HG02610 (cell line): ENCODE results near the gene LMBR1.
"Not testable (repeated sequence)": the region's sequence is repeated elsewhere in the genome, so short reads cannot be mapped to it uniquely, and the experiment has no call there.

Source experiments
- ATAC-seq: cut with Tn5 transposase; IDR thresholded peaks from one replicate; pipeline ENCODE4 v1.9.1; 2021; ENCODE audit warnings: mild to moderate bottlenecking, moderate library complexity; ENCODE audit not compliant: unreplicated experiment

The LMBR1 gene

DNA sequence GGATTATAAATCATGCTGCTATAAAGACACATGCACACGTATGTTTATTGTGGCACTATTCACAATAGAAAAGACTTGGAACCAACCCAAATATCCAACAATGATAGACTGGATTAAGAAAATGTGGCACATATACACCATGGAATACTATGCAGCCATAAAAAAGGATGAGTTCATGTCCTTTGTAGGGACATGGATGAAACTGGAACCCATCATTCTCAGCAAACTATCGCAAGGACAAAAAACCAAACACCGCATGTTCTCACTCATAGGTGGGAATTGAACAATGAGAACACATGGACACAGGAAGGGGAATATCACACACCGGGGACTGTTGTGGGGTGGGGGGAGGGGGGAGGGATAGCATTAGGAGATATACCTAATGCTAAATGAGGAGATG, 89.3 kb downstream of the LMBR1 start:
- not testable (repeated sequence) for ATAC-seq

DNA sequence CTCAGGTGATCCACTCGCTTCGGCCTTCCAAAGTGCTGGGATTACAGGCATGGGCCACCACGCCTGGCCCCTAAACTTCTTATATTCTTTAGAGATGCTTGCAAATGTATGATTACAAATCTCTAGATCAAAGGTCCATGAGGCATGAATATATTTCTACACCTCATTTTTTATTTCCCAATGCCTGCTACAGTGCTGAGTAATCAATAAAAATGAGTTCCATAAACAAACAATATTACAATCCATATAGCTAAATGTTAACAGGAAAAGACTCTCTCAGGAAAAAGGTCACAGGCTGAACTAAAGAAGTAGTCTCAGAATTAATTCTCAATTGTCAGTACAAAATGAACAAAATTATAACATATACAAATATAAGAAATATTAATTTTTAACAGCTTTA, 90.8 kb downstream of the LMBR1 start:
- ATAC-seq, result no peak

DNA sequence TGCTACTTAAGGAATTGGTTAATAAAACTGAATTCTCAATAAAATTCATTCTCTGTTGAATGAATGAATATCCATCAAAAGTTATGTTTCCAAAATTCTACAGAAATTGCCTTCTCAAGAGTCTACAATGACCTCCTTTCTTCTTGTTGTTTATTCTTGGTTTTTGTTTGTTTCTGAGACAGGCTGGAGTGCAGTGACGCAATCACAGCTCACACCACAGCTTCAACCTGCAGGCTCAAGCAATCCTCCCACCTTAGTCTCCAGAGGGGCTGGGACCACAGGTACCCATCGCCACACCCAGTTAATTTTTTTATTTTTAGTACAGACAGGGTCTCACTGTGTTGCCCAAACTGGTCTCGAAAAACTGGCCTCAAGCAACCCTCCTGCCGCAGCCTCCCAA, 97.6 kb downstream of the LMBR1 start:
- no peak for ATAC-seq

DNA sequence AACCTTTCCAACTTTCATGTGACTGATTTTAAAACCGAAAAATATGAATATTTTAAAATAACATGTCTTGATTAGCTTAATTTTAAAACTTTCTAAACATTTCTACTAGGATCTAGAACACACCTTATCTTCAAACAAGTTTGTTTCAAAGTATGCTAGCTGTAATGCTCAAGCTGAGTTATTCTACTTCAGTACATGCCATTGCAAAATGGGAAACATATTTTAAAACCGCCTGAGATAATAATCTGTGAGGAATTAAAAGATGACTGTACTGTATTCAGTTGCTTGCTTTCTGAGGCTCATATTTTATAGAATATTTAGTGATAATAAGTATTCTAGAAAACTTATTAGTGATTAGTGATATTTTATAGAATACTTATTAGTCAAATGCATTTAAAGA, 99.6 kb downstream of the LMBR1 start:
- ATAC-seq, result no peak

DNA sequence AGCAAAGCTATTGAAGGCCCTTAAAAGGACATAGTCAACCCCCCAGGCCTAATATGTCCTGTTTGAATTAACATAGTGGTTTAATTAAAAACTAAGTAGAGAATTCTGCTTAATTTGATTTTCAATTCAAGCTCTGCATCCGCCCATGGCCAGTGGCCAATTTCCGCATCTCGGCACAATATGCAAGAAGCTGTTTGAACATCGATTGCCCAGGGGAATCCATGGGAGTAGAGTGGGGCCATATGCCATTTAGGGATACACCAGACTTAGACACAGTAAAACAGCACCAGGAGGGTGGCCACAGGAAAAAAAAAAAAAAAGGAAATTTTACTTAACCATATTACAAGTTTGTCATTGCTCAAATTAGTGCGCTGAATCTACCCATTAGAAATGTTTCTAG, 100.4 kb downstream of the LMBR1 start:
- ATAC-seq, result no peak

- ATAC-seq, result no peak
Observed at GRCh38 chr7:156791241-156791640, 101.7 kb downstream of the LMBR1 start.

DNA sequence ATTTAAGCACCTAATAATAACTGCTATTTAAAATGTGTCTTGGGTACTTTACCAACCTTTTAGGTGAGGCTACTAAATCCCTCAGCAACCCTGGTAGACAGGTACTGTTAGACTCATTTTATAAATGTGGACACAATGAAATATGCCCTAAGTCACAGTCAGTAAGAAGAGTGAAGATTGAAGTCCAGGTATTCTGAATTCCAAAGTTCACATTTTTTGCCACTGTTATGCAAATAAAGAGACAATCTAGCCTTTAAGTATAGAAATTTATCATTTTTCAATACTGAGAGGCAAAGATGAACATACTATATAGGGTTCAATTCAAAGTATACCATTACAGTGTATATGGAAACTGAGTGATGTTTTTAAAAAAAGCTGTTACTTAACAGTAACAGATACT, 102.7 kb downstream of the LMBR1 start:
- no peak for ATAC-seq

DNA sequence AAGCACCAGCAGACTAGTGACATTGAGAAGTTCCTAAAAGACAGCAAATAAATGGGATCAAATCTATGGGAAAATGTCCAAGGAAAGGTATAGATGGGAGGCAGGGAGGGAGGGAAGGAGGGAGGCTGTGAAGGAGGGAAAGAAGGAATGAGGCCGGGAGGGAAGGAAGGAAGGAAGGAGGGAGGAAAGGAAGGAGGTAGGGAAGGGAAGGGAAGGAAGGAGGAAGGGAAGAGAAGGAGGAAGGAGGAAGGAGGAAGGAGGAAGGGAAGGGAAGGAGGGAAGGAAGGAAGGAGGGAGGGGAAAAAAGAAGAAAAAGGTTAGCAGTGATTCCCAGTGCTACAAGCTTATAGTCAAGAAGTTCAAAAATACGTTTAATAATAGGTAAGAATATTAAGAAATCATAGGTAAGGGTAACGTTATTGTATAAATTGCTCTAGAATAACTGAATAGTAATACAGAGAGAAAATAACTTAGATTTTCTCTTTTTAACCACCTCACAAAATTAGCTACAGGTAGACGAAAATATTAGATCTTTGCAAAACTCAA, 106.9 kb downstream of the LMBR1 start:
- no peak for ATAC-seq

DNA sequence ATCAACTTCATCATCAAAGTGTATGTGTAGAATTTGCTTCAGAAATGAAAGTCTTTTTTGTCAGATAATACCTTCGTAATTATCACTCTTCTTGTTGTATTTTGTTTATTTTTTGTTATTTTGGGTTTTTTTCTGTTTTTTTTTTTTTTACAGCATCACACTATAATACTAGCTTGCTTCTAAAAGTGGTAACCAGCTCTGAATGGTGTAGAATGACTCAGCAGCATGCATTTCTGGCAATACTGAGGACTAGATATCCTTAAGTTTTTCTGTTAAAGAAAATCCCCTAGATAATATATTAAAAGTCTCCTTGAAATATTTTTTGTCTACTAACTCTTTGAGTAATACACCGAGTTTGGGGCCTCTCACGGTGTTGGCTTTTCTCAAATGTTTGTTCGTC, 109.1 kb downstream of the LMBR1 start:
- ATAC-seq, result no peak

- no peak for ATAC-seq
Observed at GRCh38 chr7:156781972-156782371, 111.0 kb downstream of the LMBR1 start.

GRCh38 chr7:156780724-156781455, 112.1 kb downstream of the LMBR1 start:
- peak; percentile 94 for ATAC-seq

DNA sequence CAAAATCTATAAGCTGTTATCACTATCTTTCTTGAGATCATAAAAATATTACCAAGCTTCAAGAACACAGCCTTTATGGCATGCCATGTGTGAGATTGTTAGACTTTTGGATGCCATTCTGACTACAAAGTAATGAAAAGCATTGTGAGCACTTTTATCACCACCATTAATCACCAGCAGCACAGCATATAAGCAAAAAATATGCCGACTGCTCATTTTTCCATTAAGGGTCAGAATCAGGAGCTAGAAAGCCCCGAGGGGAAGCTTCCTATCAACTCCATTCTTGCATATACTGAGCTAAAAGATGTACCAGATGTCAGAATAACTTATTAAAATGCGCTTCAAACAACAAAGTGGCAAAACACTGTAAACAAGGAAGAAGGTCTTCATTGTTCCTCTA, 114.3 kb downstream of the LMBR1 start:
- ATAC-seq, result no peak

DNA sequence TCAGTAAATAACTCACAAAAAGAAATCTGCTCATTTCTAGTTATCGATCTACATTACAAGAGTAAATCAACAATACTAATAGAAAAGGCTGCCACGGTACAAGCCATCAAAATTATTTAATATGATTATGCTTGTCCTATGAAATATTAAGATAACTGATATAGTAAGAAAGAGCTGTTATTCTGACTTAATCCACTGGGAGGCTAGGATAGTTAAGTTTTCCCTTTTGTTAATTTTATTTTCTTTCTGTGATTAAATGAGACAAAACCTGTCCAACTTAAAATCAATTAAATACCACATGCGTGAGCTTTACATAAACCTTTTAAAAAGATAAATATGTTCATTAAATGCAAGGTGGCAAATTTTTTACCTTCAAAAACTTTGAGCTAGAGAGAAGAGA, 114.8 kb downstream of the LMBR1 start:
- no peak for ATAC-seq

DNA sequence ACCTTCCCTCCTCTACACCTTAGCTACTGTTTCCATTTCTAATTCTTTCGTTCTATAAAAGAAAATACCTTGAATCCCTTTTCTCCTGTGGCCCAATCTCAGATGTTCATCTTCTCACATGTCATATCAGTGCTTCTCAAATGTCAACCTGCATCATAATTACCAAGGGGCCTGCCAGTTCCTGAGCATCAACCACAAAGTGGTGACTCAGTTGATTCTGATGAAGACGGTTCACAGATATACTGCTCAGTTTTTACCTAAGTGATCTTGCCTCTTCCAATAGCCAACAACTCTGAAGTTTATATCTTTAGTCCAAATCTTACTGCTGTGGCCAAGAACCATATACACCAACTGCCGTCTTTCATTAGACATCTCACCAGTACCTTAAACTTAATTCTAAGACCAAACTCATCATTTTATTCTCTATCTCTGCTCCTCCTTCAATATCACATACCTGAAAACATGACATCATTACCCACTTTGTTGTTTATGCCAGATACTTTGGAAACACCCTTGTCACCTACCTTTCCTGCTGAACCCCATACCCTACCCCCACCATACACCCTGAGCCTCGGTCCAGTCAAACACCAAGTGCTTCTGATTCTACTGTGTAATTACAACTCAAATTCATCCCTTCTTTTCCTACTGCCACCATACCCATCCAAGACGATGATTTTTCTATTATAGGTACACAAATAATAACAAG, 115.5 kb downstream of the LMBR1 start:
- ATAC-seq, result no peak

GRCh38 chr7:156776527-156776926, 116.5 kb downstream of the LMBR1 start:
- ATAC-seq, result no peak

GRCh38 chr7:156773966-156774365, 119.0 kb downstream of the LMBR1 start:
- peak; percentile 55 for ATAC-seq

- no peak for ATAC-seq
Observed at GRCh38 chr7:156772725-156773124, 120.3 kb downstream of the LMBR1 start.

DNA sequence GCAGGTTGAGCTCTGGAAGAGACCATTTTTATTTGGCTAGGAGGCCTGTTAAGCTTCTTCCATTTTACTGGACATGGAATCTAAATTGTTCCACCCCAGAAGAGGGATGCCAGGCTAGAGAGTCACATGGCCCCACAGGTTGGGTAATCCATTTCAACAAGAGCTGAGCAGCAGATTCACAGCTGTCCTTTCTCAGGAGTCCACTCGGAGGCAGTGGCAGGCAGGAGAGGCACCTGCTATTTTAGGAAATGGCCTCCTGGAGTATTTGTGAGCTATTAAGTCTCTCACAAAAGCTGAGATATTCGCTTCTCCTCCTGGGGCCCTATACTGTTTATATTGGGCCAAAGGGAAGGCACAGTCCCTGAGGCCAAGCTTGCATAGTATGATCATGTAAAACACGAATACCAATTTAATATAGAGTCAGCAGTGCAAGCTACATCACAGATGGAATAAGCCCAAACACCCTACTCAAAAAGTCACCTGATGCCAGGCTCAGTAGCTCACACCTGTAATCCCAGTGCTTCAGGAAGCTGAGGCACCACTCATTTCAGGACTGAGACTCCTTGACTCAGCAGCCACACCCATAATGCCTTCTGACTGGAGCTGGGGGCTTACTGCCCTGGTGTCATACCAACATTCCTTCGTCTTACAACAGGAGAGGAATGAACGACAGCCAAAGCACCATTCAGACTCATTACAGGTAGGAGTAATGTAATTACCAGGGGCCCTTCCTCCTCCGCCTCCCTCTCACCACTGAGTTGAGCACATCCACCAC, 124.1 kb downstream of the LMBR1 start:
- ATAC-seq, result no peak

- ATAC-seq, result no peak
Observed at GRCh38 chr7:156766666-156767065, 126.3 kb downstream of the LMBR1 start.

DNA sequence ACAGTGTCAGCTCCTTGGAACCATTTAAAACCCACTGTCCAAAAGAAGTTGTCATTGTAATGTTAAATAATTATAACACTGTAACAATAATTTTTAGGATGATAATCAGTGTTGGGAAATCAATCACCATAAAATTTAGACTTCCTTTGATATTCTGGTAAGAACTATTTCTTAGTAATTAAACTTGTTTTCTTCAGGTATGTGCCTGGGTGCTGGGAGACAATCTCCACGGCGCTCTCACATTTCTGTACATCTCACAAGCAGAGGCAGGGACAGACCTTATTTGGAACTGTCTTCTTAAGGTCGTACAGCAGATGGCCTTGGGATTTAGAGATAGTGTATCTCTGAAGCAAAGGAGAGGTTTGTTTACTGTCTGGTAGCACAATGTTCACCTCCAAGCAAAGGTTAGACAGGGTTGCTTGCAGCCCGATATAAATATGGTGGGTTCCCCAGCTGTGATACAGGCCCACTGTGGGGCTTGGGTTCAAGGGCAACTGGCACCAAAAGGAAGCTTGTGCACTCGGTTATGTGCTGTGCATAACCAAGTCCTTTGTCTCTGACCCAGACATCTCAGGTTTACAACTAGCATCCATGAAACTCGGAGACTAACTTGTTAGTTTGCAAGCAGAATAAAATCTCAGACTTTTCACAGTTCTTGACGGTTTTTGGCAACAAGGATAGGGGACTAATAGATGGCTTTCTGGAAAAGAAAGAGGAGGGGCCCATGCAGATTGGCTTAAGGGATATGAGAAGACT, 126.9 kb downstream of the LMBR1 start:
- ATAC-seq, result no peak

- ATAC-seq, result no peak
Observed at GRCh38 chr7:156764766-156765165, 128.2 kb downstream of the LMBR1 start.
